Skeletal muscle satellite cell (primary cell): ENCODE measurements around the gene ZNF354B. TPM values are rescaled to one million over a fixed set of nuclear protein-coding genes. Genes with fewer than 3 reads are reported as not detected.
A peak's percentile ranks its signal among the peaks of the same experiment; 100 is the strongest.
"Not testable (repeated sequence)": the region's sequence is repeated elsewhere in the genome, so short reads cannot be mapped to it uniquely, and the experiment has no call there.

Experiments used
- H3K27me3 ChIP-seq: 2 replicates; pipeline ENCODE4 v1.7.0; 2013; ENCODE audit warnings: low read length; ENCODE audit not compliant: control insufficient read depth, insufficient read depth
- H3K36me3 ChIP-seq: 2 replicates; pipeline ENCODE4 v1.7.0; 2013; ENCODE audit warnings: mild to moderate bottlenecking, control low read depth, low read length; ENCODE audit not compliant: insufficient read depth
- H3K4me1 ChIP-seq: 2 replicates; pipeline ENCODE4 v1.7.0; 2013; ENCODE audit warnings: low read length; ENCODE audit not compliant: control insufficient read depth, insufficient read depth
- H3K4me2 ChIP-seq: 2 replicates; pipeline ENCODE4 v1.7.0; 2013; ENCODE audit warnings: mild to moderate bottlenecking, low read length
- H3K4me3 ChIP-seq: 2 replicates; pipeline ENCODE4 v1.7.0; 2013; ENCODE audit warnings: low read length
- H3K9ac ChIP-seq: 2 replicates; pipeline ENCODE4 v1.7.0; 2013; ENCODE audit warnings: mild to moderate bottlenecking, low read depth, low read length, moderate library complexity
- H3K9me3 ChIP-seq: replicated peaks from 2 replicates; pipeline ENCODE4 v1.7.0; 2013; ENCODE audit warnings: mild to moderate bottlenecking, control low read depth, low read length
- total RNA-seq: library from RNA; depleted of rRNA; stranded (reverse); fragments of >200 nt; gene quantifications from 2 replicates; pipeline ENCODE4 v1.2.3, GENCODE V29; 2012; rRNA removed

The ZNF354B gene
- 8.6 and 8.7 TPM in 2 replicates for total RNA-seq

DNA sequence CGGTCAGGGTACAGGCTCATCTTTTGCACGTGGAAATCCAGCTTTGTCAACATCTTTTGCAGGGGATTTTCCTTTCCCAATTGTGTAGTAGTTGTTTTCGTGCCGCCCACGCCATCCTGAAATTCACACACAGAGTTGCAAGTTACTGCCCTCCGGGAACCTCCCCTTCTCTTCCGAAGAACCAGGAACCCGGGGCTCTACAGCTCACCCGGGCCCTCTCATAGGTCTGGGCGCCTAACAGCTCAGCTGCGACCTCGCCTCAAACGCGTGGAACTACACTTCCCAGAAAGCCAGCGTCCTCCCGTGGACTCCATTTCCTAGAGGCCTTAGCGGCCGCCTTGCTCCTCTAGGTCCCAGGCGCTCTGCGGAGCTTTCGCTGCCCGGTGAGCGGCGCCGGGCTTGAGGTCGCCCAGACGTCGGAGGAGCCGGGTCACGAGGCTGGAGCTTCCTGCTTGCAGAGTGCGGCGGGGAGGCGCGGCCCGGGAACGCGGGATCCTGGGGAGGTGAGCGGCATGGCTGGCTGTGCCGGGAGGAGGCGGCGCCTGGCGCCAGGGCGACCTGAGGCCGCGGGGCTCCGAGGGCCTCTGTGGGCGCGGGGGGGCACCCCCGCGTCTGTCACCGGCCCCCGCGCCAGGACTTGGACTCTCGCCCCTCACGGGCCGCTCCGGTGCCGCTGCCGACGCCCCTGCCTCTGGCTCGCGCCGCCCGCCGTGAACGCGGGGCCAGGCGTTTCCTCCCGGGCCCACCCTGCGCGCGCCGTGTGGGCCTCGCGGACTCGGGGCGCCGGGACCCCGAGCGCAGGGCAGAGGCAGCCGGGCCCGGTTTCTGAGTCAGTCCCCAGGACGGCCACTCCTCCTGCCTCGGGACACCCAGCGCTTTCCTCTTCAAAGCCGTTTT is at the start of gene ZNF354B:
ZNF354B (plus strand) TSS at position 329 of the 897 bp plus-strand sequence. CDS start 1,095 bp downstream, outside the sequence.
- H3K4me3 ChIP-seq: peak within 1 kb of the TSS; percentile 88
- no peaks in the 10 kb centered on the region for H3K27me3 ChIP-seq
- H3K4me2 ChIP-seq: peak within 1 kb of the TSS; percentile 80

DNA sequence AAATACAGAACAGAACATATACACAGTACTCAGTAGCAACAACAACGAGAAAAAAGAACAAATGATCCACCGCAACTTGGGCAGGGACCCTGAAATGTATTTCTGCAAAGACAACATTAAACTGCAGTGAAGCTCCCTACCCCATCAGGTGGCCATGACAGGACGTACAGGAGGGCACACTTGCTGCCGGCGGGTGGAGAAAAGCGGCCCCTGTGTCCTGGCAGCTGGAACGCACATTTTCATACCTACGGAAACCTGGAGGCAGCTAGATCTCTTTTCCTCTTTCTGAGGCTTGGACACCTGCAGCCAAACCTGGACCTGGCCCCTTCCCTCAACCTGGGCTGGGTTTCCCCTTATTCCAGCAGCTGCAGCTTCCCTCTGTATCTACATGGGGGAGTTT is 42.2 kb upstream of the ZNF354B start:
- H3K9me3 ChIP-seq: peaks cover 13% of the 10 kb centered on the region
- no peak overlapping the region for H3K4me2 ChIP-seq
- no peak overlapping the region for H3K9ac ChIP-seq
- no peaks in the 10 kb centered on the region for H3K36me3 ChIP-seq
- no peaks in the 10 kb centered on the region for H3K4me1 ChIP-seq
- no peaks in the 10 kb centered on the region for H3K27me3 ChIP-seq
- H3K4me3 ChIP-seq: no peak overlapping the region

More for the DNA sequence above, at the start of gene ZNF354B:
- peak within 1 kb of the TSS; percentile 92 for H3K9ac ChIP-seq
- H3K9me3 ChIP-seq: no peaks in the 10 kb centered on the region
- no peaks in the 10 kb centered on the region for H3K4me1 ChIP-seq
- peaks cover 16% of the 10 kb centered on the region for H3K36me3 ChIP-seq

- H3K9ac ChIP-seq: no peak overlapping the region
- H3K36me3 ChIP-seq: no peaks in the 10 kb centered on the region
- no peak overlapping the region for H3K4me3 ChIP-seq
- no peak overlapping the region for H3K4me2 ChIP-seq
- H3K27me3 ChIP-seq: no peaks in the 10 kb centered on the region
- no peaks in the 10 kb centered on the region for H3K4me1 ChIP-seq
- peaks cover 13% of the 10 kb centered on the region for H3K9me3 ChIP-seq
These were observed 41.7 kb upstream of the ZNF354B start for GRCh38 chr5:178818094-178818493.

DNA sequence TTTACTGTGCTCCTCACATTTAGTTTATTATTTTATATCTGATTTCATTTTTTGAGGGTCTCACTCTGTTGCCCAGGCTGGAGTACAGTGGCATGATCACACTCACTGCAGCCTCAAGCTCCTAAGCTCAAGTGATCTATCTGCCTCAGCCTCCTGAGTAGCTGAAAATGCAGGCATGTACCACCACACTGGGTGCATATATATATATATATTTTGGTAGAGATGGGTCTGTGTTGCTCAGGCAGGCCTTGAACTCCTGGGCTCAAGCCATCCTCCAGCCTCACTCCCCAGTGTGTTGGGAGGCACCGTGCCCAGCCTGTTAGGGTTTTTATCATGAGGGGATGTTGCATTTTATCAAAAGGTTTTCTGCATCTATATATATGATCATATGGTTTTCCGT is 39.8 kb upstream of the ZNF354B start:
- H3K4me3 ChIP-seq: no peak overlapping the region

GRCh38 chr5:178825444-178825843 is 34.3 kb upstream of the ZNF354B start:
- Histone ChIP-seq H3K27me3 (no peaks in the 10 kb centered on the region), H3K9me3 (no peaks in the 10 kb centered on the region), H3K9ac (no peak overlapping the region), H3K4me1 (no peaks in the 10 kb centered on the region), H3K4me2 (no peak overlapping the region), H3K4me3 (no peak overlapping the region), H3K36me3 (no peaks in the 10 kb centered on the region)

More for the DNA sequence above, 39.8 kb upstream of the ZNF354B start:
- H3K4me1 ChIP-seq: no peaks in the 10 kb centered on the region
- H3K36me3 ChIP-seq: no peaks in the 10 kb centered on the region
- H3K9ac ChIP-seq: no peak overlapping the region
- no peaks in the 10 kb centered on the region for H3K27me3 ChIP-seq
- H3K9me3 ChIP-seq: peaks cover 10% of the 10 kb centered on the region
- no peak overlapping the region for H3K4me2 ChIP-seq

GRCh38 chr5:178826216-178826615 is 33.5 kb upstream of the ZNF354B start:
- Histone ChIP-seq H3K4me2 (no peak overlapping the region), H3K27me3 (no peaks in the 10 kb centered on the region), H3K9ac (no peak overlapping the region), H3K36me3 (no peaks in the 10 kb centered on the region), H3K4me3 (no peak overlapping the region), H3K9me3 (peaks cover 3% of the 10 kb centered on the region), H3K4me1 (no peaks in the 10 kb centered on the region)

DNA sequence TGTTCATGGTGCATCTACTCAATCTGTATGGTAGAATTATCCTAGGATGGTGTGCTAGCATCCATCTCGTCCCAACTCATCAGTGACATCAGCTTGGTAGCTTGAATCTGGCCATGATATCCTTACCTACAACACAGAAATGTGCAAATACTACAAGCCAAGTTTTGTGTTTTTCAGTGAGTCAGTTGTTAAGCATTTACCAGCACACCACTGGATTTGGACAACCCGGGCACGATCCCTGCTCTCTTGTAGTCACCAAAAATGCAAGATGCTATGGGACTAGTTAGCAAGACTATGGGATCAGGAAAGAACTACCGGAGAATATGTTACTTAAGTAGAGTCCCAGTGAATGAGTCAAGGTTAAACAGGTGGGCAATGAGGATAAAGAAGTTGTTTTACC is 32.1 kb upstream of the ZNF354B start:
- no peaks in the 10 kb centered on the region for H3K4me1 ChIP-seq
- H3K4me3 ChIP-seq: no peak overlapping the region
- no peaks in the 10 kb centered on the region for H3K36me3 ChIP-seq
- H3K9me3 ChIP-seq: peaks cover 3% of the 10 kb centered on the region
- no peak overlapping the region for H3K9ac ChIP-seq
- H3K4me2 ChIP-seq: no peak overlapping the region
- no peaks in the 10 kb centered on the region for H3K27me3 ChIP-seq

GRCh38 chr5:178831049-178831448 is 28.7 kb upstream of the ZNF354B start:
- Histone ChIP-seq H3K9ac (no peak overlapping the region), H3K27me3 (no peaks in the 10 kb centered on the region), H3K9me3 (peaks cover 3% of the 10 kb centered on the region)

GRCh38 chr5:178832618-178833201 is 27.0 kb upstream of the ZNF354B start:
- H3K9me3 ChIP-seq: peaks cover 3% of the 10 kb centered on the region
- no peak overlapping the region for H3K9ac ChIP-seq
- H3K4me3 ChIP-seq: no peak overlapping the region
- no peak overlapping the region for H3K4me2 ChIP-seq
- H3K36me3 ChIP-seq: no peaks in the 10 kb centered on the region
- H3K4me1 ChIP-seq: no peaks in the 10 kb centered on the region
- H3K27me3 ChIP-seq: no peaks in the 10 kb centered on the region

More at GRCh38 chr5:178831049-178831448, 28.7 kb upstream of the ZNF354B start:
- H3K4me3 ChIP-seq: no peak overlapping the region
- H3K4me1 ChIP-seq: no peaks in the 10 kb centered on the region
- H3K36me3 ChIP-seq: no peaks in the 10 kb centered on the region
- H3K4me2 ChIP-seq: no peak overlapping the region

DNA sequence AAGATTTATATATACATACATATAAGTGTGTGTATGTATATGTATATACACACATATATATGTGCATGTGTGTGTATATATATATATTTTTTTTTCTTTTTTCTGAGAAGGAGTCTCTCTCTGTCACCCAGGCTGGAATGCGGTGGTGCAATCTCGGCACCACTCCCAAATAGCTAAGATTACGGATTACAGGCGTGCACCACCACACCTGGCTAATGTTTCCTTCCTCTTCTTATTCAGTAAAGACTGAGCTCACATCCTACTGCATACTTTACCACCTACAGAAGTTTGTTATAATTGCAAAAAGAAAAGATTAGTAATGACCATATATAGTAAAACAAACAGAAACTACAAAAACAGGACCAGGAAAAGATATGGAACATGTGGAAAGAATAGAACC is 23.1 kb upstream of the ZNF354B start:
- peaks cover 5% of the 10 kb centered on the region for H3K9me3 ChIP-seq
- no peak overlapping the region for H3K4me3 ChIP-seq
- no peaks in the 10 kb centered on the region for H3K4me1 ChIP-seq
- no peaks in the 10 kb centered on the region for H3K27me3 ChIP-seq
- H3K36me3 ChIP-seq: no peaks in the 10 kb centered on the region
- H3K4me2 ChIP-seq: no peak overlapping the region
- no peak overlapping the region for H3K9ac ChIP-seq

GRCh38 chr5:178838695-178839318 is 20.9 kb upstream of the ZNF354B start:
- H3K27me3 ChIP-seq, H3K36me3 ChIP-seq, H3K4me2 ChIP-seq, H3K4me3 ChIP-seq, H3K4me1 ChIP-seq, H3K9ac ChIP-seq, H3K9me3 ChIP-seq: not testable (repeated sequence)
